ENCODE data around the gene HDGF.
A peak's percentile ranks its signal among the peaks of the same experiment; 100 is the strongest.

Gene HDGF

DNA sequence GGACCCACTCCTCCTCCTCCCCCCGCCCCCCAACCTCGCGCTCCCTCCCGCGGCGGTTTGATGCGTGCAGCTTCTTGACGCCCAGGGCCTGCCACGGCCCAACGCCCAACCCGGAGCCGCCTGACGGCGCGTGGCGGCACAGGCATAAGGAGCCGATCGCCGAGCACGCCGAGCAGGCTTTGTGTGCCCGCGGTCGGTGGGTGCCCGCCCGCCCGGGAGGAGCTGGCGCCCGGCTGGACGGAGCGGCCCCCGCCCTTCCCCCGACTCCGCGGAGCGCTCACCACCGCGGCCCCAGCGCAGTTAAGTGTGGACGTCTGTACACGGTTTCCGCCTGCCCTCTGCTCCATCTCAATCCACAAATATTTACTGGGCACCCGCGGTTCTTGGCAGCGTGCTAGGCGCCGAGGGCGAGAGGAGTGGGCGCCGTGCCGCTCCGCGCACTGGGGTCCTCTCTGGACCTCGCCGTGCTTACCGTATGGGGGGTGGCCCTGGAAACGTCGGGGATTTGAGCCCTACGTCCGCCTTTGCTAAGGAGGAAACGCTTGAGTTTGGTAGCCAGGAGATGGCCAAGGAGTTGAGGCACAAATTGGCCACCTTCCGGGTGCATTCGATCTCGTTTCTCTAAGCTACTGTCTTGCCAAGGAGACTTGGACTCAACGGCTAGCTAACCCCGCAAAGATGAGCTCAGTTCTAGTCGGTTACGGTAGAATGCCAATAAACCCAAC lies 444 bp upstream of the HDGF start:
- H3K4me3 ChIP-seq (replicated peaks; ENCODE audit: low read depth, low read length), result peak overlapping the region; percentile 94
- TF ChIP-seq CTCF (IDR thresholded peaks at IDR 0.05; ENCODE audit: low read depth, low read length, missing control alignments), result no peak
- peak; percentile 85 for DNase-seq (ENCODE audit: extremely low read depth, low read depth)

DNA sequence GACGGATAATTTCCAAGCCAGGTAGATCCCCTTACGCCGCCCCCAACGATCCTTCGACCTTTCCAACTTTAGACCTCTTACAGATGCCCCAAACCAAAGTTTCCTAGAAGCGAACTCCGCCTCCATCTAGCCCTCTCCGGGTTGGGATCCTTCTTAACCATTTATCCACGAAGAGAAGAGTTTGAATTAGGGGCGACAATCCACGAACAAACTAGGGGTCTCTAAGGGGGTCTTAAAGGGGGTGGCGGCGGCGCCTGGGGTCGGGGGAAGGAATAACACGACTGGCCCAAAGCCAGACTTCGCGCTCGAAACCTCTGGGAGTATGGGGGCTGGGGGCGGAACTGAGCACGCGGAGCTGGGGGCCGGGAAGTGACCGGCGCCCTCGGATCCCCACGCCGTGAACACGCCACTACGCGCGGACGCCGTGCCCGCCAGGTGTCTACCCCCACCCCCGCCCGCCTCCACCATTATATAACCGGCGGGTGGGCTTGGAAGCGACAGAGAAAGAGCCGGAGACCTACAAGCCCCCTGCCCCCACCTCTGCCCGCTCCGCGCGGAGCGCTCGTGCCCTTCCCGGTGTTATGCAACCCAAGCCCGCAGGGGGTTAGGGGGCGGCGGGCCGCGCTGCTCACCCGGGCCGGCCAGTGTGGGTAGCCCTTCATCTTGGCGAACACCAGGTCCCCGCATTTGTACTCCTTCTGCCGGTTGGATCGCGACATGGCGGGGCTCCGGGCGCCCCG lies 594 bp downstream of the HDGF start:
- DNase-seq (ENCODE audit: extremely low read depth, low read depth), result no peak
- TF ChIP-seq CTCF (IDR thresholded peaks at IDR 0.05; ENCODE audit: low read depth, low read length, missing control alignments), result no peak
- peak overlapping the region; percentile 94 for H3K4me3 ChIP-seq (replicated peaks; ENCODE audit: low read depth, low read length)

DNA sequence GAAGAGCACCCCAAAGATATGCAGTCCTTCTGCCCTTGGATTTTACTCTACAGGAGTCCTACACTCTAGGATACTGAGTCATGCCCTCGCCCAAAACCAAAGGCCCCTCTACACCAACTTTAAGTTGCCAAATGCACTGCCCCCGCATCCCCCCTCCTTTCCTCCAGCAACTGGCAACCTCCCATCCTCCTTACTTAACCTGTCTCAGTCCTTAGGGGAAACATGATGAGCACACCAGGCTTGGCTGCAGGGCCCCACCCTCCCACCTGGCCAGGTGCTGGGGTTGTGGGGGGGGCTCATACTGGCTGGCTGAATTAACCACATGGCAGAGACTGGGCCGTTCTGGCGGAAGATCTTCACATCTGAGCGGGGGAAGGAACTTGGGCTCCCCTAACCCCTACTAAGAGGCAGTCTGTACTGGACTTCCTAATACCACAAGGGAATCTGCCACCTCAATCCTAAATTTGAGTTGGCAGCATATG lies 1.2 kb downstream of the HDGF start:
- peak overlapping the region; percentile 94 for H3K4me3 ChIP-seq (replicated peaks; ENCODE audit: low read depth, low read length)
- DNase-seq (ENCODE audit: extremely low read depth, low read depth), result no peak
- TF ChIP-seq CTCF (IDR thresholded peaks at IDR 0.05; ENCODE audit: low read depth, low read length, missing control alignments), result no peak

DNA sequence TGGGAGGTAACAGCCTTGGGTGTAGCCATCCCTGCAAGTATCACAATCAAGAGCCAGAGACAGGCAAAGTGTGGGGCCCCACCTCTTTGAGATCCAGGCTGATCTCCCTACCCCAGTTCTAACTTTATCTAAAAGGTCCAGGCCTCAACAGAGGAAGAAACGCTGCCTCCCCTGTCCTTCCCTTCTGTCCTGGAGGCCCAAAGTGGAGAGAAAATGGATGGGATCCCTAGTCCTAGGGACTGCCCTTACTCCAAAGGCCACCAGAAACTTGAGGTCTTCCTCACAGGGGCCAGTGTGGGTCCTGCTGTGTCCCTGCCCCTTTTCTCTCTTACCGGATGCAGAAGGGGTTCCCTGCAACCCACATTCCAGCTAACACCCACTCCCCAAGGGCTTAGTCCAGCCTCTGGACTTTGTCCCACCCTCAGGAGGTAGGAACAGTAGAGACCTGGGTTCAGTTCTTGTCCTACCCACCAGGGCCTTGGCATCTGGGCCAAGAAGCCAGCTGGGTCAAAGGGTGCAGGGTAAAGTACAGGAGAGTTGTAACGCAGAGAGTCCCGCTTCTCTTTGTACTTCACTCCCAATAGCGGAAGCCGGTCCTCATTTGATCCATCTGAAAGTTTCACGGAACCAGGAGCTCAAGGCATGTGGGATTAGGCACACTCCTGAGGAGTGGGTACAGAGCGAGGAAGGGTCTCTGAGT lies 1.9 kb downstream of the HDGF start:
- no peak for DNase-seq (ENCODE audit: extremely low read depth, low read depth)
- peak overlapping the region; percentile 94 for H3K4me3 ChIP-seq (replicated peaks; ENCODE audit: low read depth, low read length)
- TF ChIP-seq CTCF (IDR thresholded peaks at IDR 0.05; ENCODE audit: low read depth, low read length, missing control alignments), result no peak

GRCh38 chr1:156748670-156749418 lies 2.6 kb downstream of the HDGF start:
- no peak for DNase-seq (ENCODE audit: extremely low read depth, low read depth)
- H3K4me3 ChIP-seq (replicated peaks; ENCODE audit: low read depth, low read length), result peak overlapping the region; percentile 94
- no peak for TF ChIP-seq CTCF (IDR thresholded peaks at IDR 0.05; ENCODE audit: low read depth, low read length, missing control alignments)
